ENCODE results near the gene SEC14L6.

- no peak for TF ChIP-seq CTCF (IDR thresholded peaks at IDR 0.05)
- no peak for TF ChIP-seq POLR2A (IDR thresholded peaks at IDR 0.05)
Observed at GRCh38 chr22:30506507-30506968, 40.0 kb downstream of the SEC14L6 start.
